ENCODE measurements around the gene PPP2R1B.
"Not testable (repeated sequence)": the region's sequence is repeated elsewhere in the genome, so short reads cannot be mapped to it uniquely, and the experiment has no call there.

The PPP2R1B gene

DNA sequence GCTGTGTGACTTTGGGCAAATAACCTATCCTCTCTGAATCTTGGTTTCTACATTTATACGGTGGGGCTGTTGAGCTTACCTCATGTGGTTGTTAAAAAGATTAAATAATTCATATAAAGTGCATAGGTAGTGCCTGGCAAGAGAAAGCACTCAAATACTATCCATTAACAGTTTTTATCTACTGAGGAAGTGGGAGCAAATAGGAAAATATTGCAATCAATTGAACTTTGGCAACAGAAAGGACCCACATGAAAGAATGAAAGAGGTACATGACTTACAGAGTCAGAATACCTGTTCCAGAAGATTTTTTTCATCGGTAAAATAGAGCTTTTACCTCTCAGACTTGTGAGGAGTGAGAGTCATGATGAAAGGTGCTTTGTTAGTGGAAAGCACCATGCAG lies 6.3 kb upstream of the PPP2R1B start:
- H3K4me1 Mint-ChIP-seq = peaks cover 16% of the 10 kb centered on the region
- TF ChIP-seq, protein P1, sequence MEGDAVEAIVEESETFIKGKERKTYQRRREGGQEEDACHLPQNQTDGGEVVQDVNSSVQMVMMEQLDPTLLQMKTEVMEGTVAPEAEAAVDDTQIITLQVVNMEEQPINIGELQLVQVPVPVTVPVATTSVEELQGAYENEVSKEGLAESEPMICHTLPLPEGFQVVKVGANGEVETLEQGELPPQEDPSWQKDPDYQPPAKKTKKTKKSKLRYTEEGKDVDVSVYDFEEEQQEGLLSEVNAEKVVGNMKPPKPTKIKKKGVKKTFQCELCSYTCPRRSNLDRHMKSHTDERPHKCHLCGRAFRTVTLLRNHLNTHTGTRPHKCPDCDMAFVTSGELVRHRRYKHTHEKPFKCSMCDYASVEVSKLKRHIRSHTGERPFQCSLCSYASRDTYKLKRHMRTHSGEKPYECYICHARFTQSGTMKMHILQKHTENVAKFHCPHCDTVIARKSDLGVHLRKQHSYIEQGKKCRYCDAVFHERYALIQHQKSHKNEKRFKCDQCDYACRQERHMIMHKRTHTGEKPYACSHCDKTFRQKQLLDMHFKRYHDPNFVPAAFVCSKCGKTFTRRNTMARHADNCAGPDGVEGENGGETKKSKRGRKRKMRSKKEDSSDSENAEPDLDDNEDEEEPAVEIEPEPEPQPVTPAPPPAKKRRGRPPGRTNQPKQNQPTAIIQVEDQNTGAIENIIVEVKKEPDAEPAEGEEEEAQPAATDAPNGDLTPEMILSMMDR (IDR thresholded peaks at IDR 0.05; ENCODE audit: unreplicated experiment in 3 of 3) = no peak
- no peaks in the 10 kb centered on the region for H3K9me3 Mint-ChIP-seq
- H3K36me3 Mint-ChIP-seq (ENCODE audit: low read depth) = no peaks in the 10 kb centered on the region
- H3K27ac Mint-ChIP-seq = no peak overlapping the region
- H3K27me3 Mint-ChIP-seq (ENCODE audit: low read depth) = peaks cover 8% of the 10 kb centered on the region
- H3K4me3 Mint-ChIP-seq = no peak overlapping the region

DNA sequence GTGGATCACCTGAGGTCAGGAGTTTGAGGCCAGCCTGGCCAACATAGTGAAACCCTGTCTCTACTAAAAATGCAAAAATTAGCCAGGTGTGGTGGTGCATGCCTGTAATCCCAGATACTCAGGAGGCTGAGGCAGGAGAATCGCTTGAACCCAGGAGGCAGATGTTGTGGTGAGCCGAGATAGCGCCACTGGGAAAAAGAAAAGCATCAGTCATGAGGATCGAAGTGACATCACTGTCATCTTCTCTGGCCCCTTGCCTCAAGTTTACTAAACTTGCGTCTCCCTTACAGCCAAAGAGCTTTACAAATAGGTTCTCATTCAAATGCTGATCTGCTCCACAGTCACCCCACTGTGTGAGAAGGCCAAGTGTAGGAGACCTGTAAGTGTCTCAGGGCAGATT lies 5.0 kb upstream of the PPP2R1B start:
- not testable (repeated sequence) for H3K36me3 Mint-ChIP-seq (ENCODE audit: low read depth); H3K9me3 Mint-ChIP-seq; H3K27ac Mint-ChIP-seq; H3K4me3 Mint-ChIP-seq; H3K27me3 Mint-ChIP-seq (ENCODE audit: low read depth)
- peaks cover 16% of the 10 kb centered on the region for H3K4me1 Mint-ChIP-seq

DNA sequence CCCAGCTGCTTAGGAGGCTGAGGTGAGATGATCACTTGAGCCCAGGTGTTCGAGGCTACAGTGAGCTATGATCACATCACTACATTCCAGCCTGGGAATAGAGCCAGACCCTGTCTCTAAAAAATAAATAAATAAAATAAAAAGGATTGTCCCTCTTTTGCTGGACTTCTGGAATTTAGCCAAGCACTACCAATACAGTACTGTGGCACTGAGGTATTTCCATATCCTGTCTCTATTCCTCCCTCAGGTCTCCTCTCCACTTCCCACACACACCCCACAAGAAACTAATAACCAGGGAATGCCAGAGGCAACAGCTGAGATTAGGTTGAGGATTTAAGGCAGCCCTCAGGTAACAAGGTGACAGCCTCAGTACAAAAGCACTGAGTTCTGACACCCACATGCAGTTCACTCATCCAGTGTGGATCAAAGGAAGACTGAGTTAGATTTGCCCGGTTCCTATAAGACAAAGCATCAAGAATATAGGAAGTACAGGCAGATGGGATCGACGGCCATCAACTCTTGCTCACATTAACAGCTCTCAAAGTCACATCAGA lies 4.5 kb upstream of the PPP2R1B start:
- TF ChIP-seq, protein P1 (IDR thresholded peaks at IDR 0.05; ENCODE audit: unreplicated experiment in 3 of 3) = no peak
- Mint-ChIP-seq H3K27ac (peak overlapping the region in 2 of 3 experiments; percentile 17 to 70), H3K4me3 (peak overlapping the region in 1 of 3 experiments; percentile 36), H3K4me1 (peaks cover 15% of the 10 kb centered on the region), H3K27me3 (ENCODE audit: low read depth) (peaks cover 8% of the 10 kb centered on the region), H3K36me3 (ENCODE audit: low read depth) (no peaks in the 10 kb centered on the region), H3K9me3 (no peaks in the 10 kb centered on the region)

DNA sequence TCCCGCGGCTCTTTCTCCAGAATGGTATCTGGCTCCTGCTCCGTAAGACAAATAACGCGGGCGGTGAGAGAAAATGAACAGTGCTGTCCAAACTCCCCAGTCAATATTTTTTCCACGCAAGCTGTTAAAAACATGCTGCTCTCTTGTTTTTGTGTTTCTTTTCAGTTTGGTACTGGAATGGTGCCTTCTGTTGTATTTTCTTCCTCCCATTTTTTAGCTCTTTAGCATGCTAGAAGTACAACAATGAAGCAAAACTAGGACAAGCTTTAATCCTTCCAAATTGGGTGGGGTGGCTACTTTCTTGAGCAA lies 599 bp upstream of the PPP2R1B start:
- peaks cover 24% of the 10 kb centered on the region for H3K36me3 Mint-ChIP-seq (ENCODE audit: low read depth)
- peak overlapping the region; percentile 89 to 95 (median 94) for H3K27ac Mint-ChIP-seq
- peak overlapping the region; percentile 92 to 99 (median 92) for H3K4me3 Mint-ChIP-seq
- H3K27me3 Mint-ChIP-seq (ENCODE audit: low read depth) = peaks cover 5% of the 10 kb centered on the region
- H3K4me1 Mint-ChIP-seq = peaks cover 25% of the 10 kb centered on the region
- TF ChIP-seq, protein P1 (IDR thresholded peaks at IDR 0.05; ENCODE audit: unreplicated experiment in 3 of 3) = no peak
- H3K9me3 Mint-ChIP-seq = no peaks in the 10 kb centered on the region

DNA sequence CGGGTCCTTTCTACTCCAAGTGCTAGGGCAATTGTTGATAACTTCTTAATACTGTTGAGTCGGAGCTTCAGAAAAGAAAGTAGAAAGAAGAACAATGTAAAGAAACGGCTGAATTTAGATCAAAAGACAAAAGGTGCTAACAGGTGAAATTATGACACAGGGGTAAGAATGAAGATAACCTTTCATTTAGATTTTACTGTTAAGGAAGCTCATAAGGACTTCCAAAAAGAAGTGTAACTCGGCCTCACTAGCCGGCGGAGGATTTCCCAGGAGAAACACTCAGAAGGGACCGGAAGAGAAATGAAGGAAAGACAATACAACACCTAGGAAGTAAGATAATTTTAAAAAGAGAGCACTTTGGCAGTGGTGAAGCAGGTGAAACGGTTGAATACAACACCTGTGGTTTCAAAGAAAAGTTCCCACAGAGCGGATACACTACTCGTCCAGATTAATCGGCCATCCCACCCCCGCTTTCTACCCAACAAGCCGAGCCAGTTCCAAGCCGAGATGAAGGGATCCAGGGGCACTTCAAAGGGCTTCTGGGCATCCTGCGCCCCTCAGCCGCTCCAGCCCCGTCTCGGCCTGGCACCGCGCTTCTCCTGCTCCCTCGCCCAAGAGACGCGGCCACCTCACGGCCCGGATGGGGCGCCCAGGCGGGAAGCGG lies 737 bp downstream of the PPP2R1B start:
- Mint-ChIP-seq H3K4me1 (peaks cover 25% of the 10 kb centered on the region), H3K27ac (peak overlapping the region; percentile 34 to 89 (median 79)), H3K27me3 (ENCODE audit: low read depth) (no peaks in the 10 kb centered on the region), H3K36me3 (ENCODE audit: low read depth) (peaks cover 32% of the 10 kb centered on the region), H3K9me3 (no peaks in the 10 kb centered on the region), H3K4me3 (peak overlapping the region; percentile 92 to 99 (median 92))
- TF ChIP-seq, protein P1 (IDR thresholded peaks at IDR 0.05; ENCODE audit: unreplicated experiment in 3 of 3) = no peak

DNA sequence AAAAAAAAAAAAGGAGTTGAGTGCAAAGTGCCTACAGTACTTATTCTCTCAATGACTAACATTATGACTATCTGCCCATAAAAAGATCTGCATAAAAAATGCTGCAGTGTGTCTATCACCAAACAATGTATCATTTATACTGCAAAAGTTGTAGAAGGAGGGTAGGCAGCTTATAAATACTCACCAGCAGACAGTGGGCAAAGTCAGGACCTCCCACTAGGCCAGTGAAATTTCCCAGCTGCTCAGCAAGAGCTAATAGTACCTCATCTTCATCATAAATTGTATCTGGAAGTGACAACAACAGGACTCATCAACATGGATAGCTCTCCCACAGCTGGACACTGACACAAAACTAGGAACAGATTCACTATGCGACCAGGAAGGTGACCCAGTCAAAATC lies 1.6 kb downstream of the PPP2R1B start:
- Mint-ChIP-seq H3K4me1 (peaks cover 28% of the 10 kb centered on the region), H3K4me3 (peak overlapping the region; percentile 92 to 99 (median 92)), H3K9me3 (no peaks in the 10 kb centered on the region), H3K27me3 (ENCODE audit: low read depth) (no peaks in the 10 kb centered on the region), H3K36me3 (ENCODE audit: low read depth) (peaks cover 37% of the 10 kb centered on the region), H3K27ac (peak overlapping the region in 2 of 3 experiments; percentile 18 to 89)
- TF ChIP-seq, protein P1 (IDR thresholded peaks at IDR 0.05; ENCODE audit: unreplicated experiment in 3 of 3) = no peak

Measured in nephron (organoid).